ENCODE measurements around the gene FADS2.

DNA sequence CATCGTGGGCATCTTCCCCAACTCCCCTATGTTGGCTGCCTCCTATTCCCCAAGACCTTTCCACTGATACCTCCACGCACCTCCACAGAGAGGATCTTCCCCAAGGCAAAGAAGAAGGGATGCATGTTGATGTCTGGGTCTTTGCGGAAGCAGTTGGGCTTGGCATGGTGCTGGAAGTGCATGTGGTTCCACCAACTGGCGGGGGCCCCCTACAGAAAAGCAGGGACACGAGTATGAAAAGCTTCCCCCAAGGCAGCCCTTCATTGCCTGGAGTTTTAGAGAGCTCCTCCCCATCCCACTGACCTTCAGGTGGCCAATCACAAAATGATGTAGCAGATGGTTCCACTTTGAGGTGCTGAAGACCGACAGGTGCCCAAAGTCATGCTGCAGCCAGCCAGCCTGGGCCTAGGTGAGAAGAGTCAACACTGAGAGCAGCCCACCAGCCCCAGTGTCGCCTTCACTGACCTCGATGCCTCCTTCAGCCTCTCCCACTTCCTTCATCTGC lies 17.4 kb upstream of the FADS2 start:
- TF ChIP-seq EZH2 (IDR thresholded peaks at IDR 0.05; ENCODE audit: insufficient read depth, poor library complexity, severe bottlenecking) (no peak), EZH2phosphoT487 (IDR thresholded peaks at IDR 0.05; ENCODE audit: insufficient read depth, low read depth) (no peak)

All from GM23248 (cell line).